H1 (cell line): ENCODE measurements around the gene RAB3GAP2. TPM values are rescaled to one million over a fixed set of nuclear protein-coding genes. Genes with fewer than 3 reads are reported as not detected.

Experiments used
- CHD7 ChIP-seq: fragments of 300-600 bp; sonication (generic); IDR thresholded peaks from 2 replicates; pipeline ENCODE4 v1.7.1; 2012; ENCODE audit warnings: low read length, moderate library complexity, mild to moderate bottlenecking, inconsistent platforms; ENCODE audit not compliant: insufficient replicate concordance
- GTF2F1 ChIP-seq: IDR thresholded peaks from 2 replicates; pipeline ENCODE4 v1.6.1; 2012; ENCODE audit warnings: low read depth, low read length, improper control_type of control experiment, borderline replicate concordance
- MAX ChIP-seq: IDR thresholded peaks from 2 replicates; pipeline ENCODE4 v1.6.1; 2012; ENCODE audit warnings: inconsistent platforms
- NANOG ChIP-seq: IDR thresholded peaks from 2 replicates; pipeline ENCODE4 v1.6.1; 2011; ENCODE audit warnings: low read length, low read depth, mild to moderate bottlenecking, inconsistent platforms; ENCODE audit not compliant: insufficient read depth, poor library complexity, severe bottlenecking
- RBBP5 ChIP-seq: IDR thresholded peaks from 2 replicates; pipeline ENCODE4 v1.7.1; 2012; ENCODE audit warnings: low read depth, mild to moderate bottlenecking, inconsistent platforms, low read length, moderate library complexity, borderline replicate concordance
- RNF2 ChIP-seq: fragments of 200-900, 300-1000 bp; sonication (generic); IDR thresholded peaks from 2 replicates; pipeline ENCODE4 v1.7.1; 2016; ENCODE audit warnings: borderline replicate concordance, low read depth, mild to moderate bottlenecking, antibody characterized with exemption, low read length; ENCODE audit not compliant: poor library complexity, severe bottlenecking; ENCODE audit errors: missing control alignments
- TAF1 ChIP-seq: IDR thresholded peaks from 2 replicates; pipeline ENCODE4 v1.6.1; 2011; ENCODE audit warnings: mild to moderate bottlenecking, low read depth, low read length
- polyA plus RNA-seq, 7 experiments: library from polyadenylated mRNA; depleted of rRNA in 3 of 7; stranded (reverse) in 5 of 7; unstranded in 2 of 7; fragments of >200 nt in 5 of 7; fragments of 200-250 nt in 2 of 7; gene quantifications; 1 replicate in 5 of 7; 2 replicates in 1 of 7; 4 replicates in 1 of 7; pipeline versions ENCODE4 v1.2.1 to v1.2.3, GENCODE V29; 2011 to 2013; ENCODE audit warnings: missing spikeins in 2 of 7, mixed read lengths in 2 of 7
- total RNA-seq: library from RNA; stranded (reverse); fragmentation: NEBNext Ultra II Directional; extraction: Animal tissue kit (Norgen Biotek cat#: 25700); gene quantifications from 2 replicates; pipeline ENCODE4 v1.2.1, GENCODE V29; 2021

Gene RAB3GAP2
- total and polyA plus RNA-seq, 2 of the 8 experiments (the other 6 are each of a cell fraction or from before 2014, with no cell fraction given): 19.7 to 52.7 TPM

- TF ChIP-seq CHD7: no peak
- TF ChIP-seq RBBP5: no peak
- no peak for TF ChIP-seq MAX
- no peak for TF ChIP-seq GTF2F1
- TF ChIP-seq TAF1: no peak
- no peak for TF ChIP-seq NANOG
- no peak for TF ChIP-seq RNF2
- TF ChIP-seq, all 59 proteins: peak for 0
Observed at GRCh38 chr1:220320709-220321108, 48.5 kb upstream of the RAB3GAP2 start (continued).
